GM20431 (cell line): Measurements from ENCODE around the gene TULP3.
"Not testable (repeated sequence)": the region's sequence is repeated elsewhere in the genome, so short reads cannot be mapped to it uniquely, and the experiment has no call there.

ENCODE experiments used
- in situ Hi-C: fragments of 300-500 bp; cut with MseI, MboI; formaldehyde crosslinking; loops from one replicate; pipeline ENCODE4 v1.15.0; 2020; ENCODE audit warnings: low sequenced_read_pairs; ENCODE audit not compliant: unreplicated experiment

Gene TULP3

GRCh38 chr12:2890388-2891239 lies at the start of gene TULP3:
Gene TULP3 (plus strand): TSS chr12:2890891. CDS start chr12:2890948, 57 bp downstream.
- in situ Hi-C loops = no loop called here

- in situ Hi-C loops = no loop called here
Measured at GRCh38 chr12:2841056-2841650, 49.5 kb upstream of the TULP3 start.

- in situ Hi-C loops = no loop called here
Measured at GRCh38 chr12:2842948-2843347, 47.7 kb upstream of the TULP3 start.

GRCh38 chr12:2844786-2845185 lies 45.9 kb upstream of the TULP3 start:
- in situ Hi-C loops = no loop called here

GRCh38 chr12:2845280-2845679 lies 45.4 kb upstream of the TULP3 start:
- in situ Hi-C loops = no loop called here

- in situ Hi-C loops = no loop called here
Measured at GRCh38 chr12:2851931-2852330, 38.8 kb upstream of the TULP3 start.

- in situ Hi-C loops = no loop called here
Measured at GRCh38 chr12:2853626-2854025, 37.1 kb upstream of the TULP3 start.

GRCh38 chr12:2854669-2855453 lies 35.8 kb upstream of the TULP3 start:
- in situ Hi-C loops = no loop called here

- in situ Hi-C loops = no loop called here
Measured at GRCh38 chr12:2855546-2855945, 35.1 kb upstream of the TULP3 start.

- in situ Hi-C loops = no loop called here
Measured at GRCh38 chr12:2856051-2856450, 34.6 kb upstream of the TULP3 start.

- in situ Hi-C loops = no loop called here
Measured at GRCh38 chr12:2857021-2857431, 33.7 kb upstream of the TULP3 start, which contains the start of gene TEX52. Gene TEX52 (minus strand): TSS chr12:2857039. CDS start chr12:2857026, 13 bp downstream.

- in situ Hi-C loops = no loop called here
Measured at GRCh38 chr12:2857576-2857975, 33.1 kb upstream of the TULP3 start.

GRCh38 chr12:2858334-2858733 lies 32.4 kb upstream of the TULP3 start:
- in situ Hi-C loops = no loop called here

- in situ Hi-C loops = no loop called here
Measured at GRCh38 chr12:2858944-2859421, 31.7 kb upstream of the TULP3 start.

- in situ Hi-C loops = no loop called here
Measured at GRCh38 chr12:2860170-2860569, 30.5 kb upstream of the TULP3 start.

- in situ Hi-C loops = no loop called here
Measured at GRCh38 chr12:2862876-2863275, 27.8 kb upstream of the TULP3 start.

- in situ Hi-C loops = not testable (repeated sequence)
Measured at GRCh38 chr12:2863402-2863801, 27.3 kb upstream of the TULP3 start.

GRCh38 chr12:2864198-2864597 lies 26.5 kb upstream of the TULP3 start:
- in situ Hi-C loops = no loop called here

- in situ Hi-C loops = not testable (repeated sequence)
Measured at GRCh38 chr12:2868986-2869632, 21.6 kb upstream of the TULP3 start.

GRCh38 chr12:2876431-2877046 lies 14.2 kb upstream of the TULP3 start:
- in situ Hi-C loops = no loop called here
